Smooth muscle cell (in vitro differentiated cells): ENCODE measurements around the gene PMFBP1. TPM values are rescaled to one million over a fixed set of nuclear protein-coding genes. Genes with fewer than 3 reads are reported as not detected.

Experiments
- DNase-seq: peaks from one replicate; lab custom pipeline; 2025; ENCODE audit not compliant: unreplicated experiment; lab: John Stamatoyannopoulos, UW
- H2AFZ ChIP-seq: fragments of 200-600 bp; sonication (generic); 2 replicates; pipeline ENCODE4 v1.6.0; 2016; ENCODE audit warnings: antibody characterized with exemption, low read depth, mild to moderate bottlenecking
- H3F3A ChIP-seq: fragments of 200-600 bp; sonication (generic); 2 replicates; pipeline ENCODE4 v1.6.0; 2017; ENCODE audit warnings: antibody characterized with exemption, low read depth
- H3K27ac ChIP-seq: fragments of 200-600 bp; sonication (generic); 2 replicates; pipeline ENCODE4 v1.5.1; 2016; ENCODE audit warnings: low read depth, mild to moderate bottlenecking
- H3K27me3 ChIP-seq: fragments of 200-600 bp; sonication (generic); 2 replicates; pipeline ENCODE4 v1.6.1; 2016; ENCODE audit warnings: low read depth, mild to moderate bottlenecking
- H3K36me3 ChIP-seq: fragments of 200-600 bp; sonication (generic); 2 replicates; pipeline ENCODE4 v1.5.1; 2016; ENCODE audit warnings: low read depth
- H3K4me1 ChIP-seq: fragments of 200-600 bp; sonication (generic); 2 replicates; pipeline ENCODE4 v1.5.1; 2016; ENCODE audit warnings: low read depth
- H3K4me2 ChIP-seq: fragments of 200-600 bp; sonication (generic); 2 replicates; pipeline ENCODE4 v1.6.0; 2016; ENCODE audit warnings: mild to moderate bottlenecking
- H3K4me3 ChIP-seq: fragments of 200-600 bp; sonication (generic); 2 replicates; pipeline ENCODE4 v1.5.1; 2016; ENCODE audit warnings: mild to moderate bottlenecking
- H3K79me2 ChIP-seq: fragments of 200-600 bp; sonication (generic); 2 replicates; pipeline ENCODE4 v1.6.0; 2016; ENCODE audit warnings: low read depth, mild to moderate bottlenecking
- H3K9ac ChIP-seq: fragments of 200-600 bp; sonication (generic); 2 replicates; pipeline ENCODE4 v1.6.0; 2016; ENCODE audit warnings: low read depth
- H3K9me3 ChIP-seq: fragments of 200-600 bp; sonication (generic); replicated peaks from 2 replicates; pipeline ENCODE4 v1.5.1; 2016; ENCODE audit warnings: low read depth
- H4K20me1 ChIP-seq: fragments of 200-600 bp; sonication (generic); 2 replicates; pipeline ENCODE4 v1.6.0; 2016; ENCODE audit warnings: low read depth
- WGBS: methylation state at CpG from one replicate; pipeline ENCODE4 v1.1.7; 2016; ENCODE audit warnings: low lambda C conversion rate; 5-methylcytosine and 5-hydroxymethylcytosine counted together
- polyA plus RNA-seq: library from polyadenylated mRNA; unstranded; fragments of >200 nt; fragmentation: Nextera tagmentation; extraction: Ambion mirVana; gene quantifications from 2 replicates; pipeline ENCODE4 v1.2.1, GENCODE V29; 2016
- total RNA-seq: library from RNA; depleted of rRNA; stranded (reverse); fragments of >200 nt; gene quantifications from 2 replicates; pipeline ENCODE4 v1.2.3, GENCODE V29; 2014
- TF ChIP-seq, protein P1 (sequence below): fragments of 200-600 bp; sonication (generic); IDR thresholded peaks from 2 replicates; pipeline ENCODE4 v1.5.1; 2017; ENCODE audit warnings: borderline replicate concordance, mild to moderate bottlenecking, antibody characterized with exemption; ENCODE audit not compliant: insufficient read depth, poor library complexity, severe bottlenecking

PMFBP1 gene
- total and polyA plus RNA-seq, 2 experiments from 2014 or later: 0.31 to 0.80 TPM

- WGBS: 76% methylated on average over 8 of the region's 8 CpGs
- H3K4me3 ChIP-seq: no peak overlapping the region
- H3F3A ChIP-seq: no peaks in the 10 kb centered on the region
- no peak overlapping the region for H3K9ac ChIP-seq
- H3K36me3 ChIP-seq: no peaks in the 10 kb centered on the region
- no peak overlapping the region for H3K27ac ChIP-seq
- DNase-seq: no peak
- H3K27me3 ChIP-seq: no peaks in the 10 kb centered on the region
- H4K20me1 ChIP-seq: no peaks in the 10 kb centered on the region
- H3K9me3 ChIP-seq: no peaks in the 10 kb centered on the region
- TF ChIP-seq, protein P1, sequence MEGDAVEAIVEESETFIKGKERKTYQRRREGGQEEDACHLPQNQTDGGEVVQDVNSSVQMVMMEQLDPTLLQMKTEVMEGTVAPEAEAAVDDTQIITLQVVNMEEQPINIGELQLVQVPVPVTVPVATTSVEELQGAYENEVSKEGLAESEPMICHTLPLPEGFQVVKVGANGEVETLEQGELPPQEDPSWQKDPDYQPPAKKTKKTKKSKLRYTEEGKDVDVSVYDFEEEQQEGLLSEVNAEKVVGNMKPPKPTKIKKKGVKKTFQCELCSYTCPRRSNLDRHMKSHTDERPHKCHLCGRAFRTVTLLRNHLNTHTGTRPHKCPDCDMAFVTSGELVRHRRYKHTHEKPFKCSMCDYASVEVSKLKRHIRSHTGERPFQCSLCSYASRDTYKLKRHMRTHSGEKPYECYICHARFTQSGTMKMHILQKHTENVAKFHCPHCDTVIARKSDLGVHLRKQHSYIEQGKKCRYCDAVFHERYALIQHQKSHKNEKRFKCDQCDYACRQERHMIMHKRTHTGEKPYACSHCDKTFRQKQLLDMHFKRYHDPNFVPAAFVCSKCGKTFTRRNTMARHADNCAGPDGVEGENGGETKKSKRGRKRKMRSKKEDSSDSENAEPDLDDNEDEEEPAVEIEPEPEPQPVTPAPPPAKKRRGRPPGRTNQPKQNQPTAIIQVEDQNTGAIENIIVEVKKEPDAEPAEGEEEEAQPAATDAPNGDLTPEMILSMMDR: no peak
- H3K79me2 ChIP-seq: no peaks in the 10 kb centered on the region
- no peaks in the 10 kb centered on the region for H3K4me1 ChIP-seq
- H2AFZ ChIP-seq: no peak overlapping the region
- H3K4me2 ChIP-seq: no peak overlapping the region
Observed at GRCh38 chr16:72149676-72150464, 22.1 kb downstream of the PMFBP1 start.

DNA sequence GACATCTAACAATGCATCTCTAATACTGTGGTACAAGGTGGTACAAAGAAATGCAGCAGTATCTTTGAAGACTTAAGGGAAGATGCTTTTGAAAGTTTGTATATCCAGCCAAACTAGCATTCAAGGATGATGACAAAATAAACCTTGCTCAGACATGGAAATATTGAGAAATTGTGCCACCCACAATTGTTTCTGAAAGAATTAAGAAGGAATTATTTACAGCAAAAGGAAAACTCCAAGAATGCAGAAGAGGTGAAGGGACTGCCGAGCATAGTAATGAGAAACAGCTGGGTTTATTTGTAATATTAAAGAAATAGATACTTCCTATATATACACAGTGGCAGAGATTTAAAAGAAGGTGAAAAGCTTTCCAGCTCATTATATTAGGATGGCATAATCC, 29.5 kb downstream of the PMFBP1 start:
- Histone ChIP-seq H3K4me2 (no peak overlapping the region), H3K9me3 (no peaks in the 10 kb centered on the region), H3K4me3 (no peak overlapping the region), H3K9ac (no peak overlapping the region), H3K27me3 (no peaks in the 10 kb centered on the region), H4K20me1 (no peaks in the 10 kb centered on the region), H3K36me3 (no peaks in the 10 kb centered on the region), H3K79me2 (no peaks in the 10 kb centered on the region), H3K4me1 (no peaks in the 10 kb centered on the region), H3K27ac (no peak overlapping the region), H3F3A (no peaks in the 10 kb centered on the region), H2AFZ (no peak overlapping the region)
- DNase-seq: no peak
- TF ChIP-seq, protein P1: no peak
- WGBS: 58% methylated on average over 1 of the region's 1 CpG

DNA sequence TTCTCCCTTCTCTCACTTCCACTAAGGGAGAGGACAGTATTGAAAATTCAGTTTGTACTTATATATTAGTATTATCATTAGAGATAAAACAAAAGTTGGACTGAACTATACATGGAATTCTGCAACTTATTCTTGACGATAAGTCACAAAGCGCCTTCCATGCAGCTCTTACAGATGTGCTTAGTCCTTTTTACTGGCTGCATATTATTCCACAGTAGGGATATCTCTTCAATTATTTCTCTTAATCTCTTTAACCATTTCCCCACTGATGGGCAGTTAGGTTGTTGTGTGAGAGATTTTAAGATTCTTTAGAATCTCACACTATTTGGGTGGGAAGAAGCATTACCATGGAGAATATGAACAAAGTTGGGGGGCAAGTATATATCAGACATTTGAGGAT, 32.0 kb downstream of the PMFBP1 start:
- no peak for DNase-seq
- Histone ChIP-seq H3F3A (no peaks in the 10 kb centered on the region), H3K9me3 (no peaks in the 10 kb centered on the region), H3K4me3 (no peak overlapping the region), H3K27ac (no peak overlapping the region), H2AFZ (no peak overlapping the region), H3K79me2 (no peaks in the 10 kb centered on the region), H3K27me3 (no peaks in the 10 kb centered on the region), H3K9ac (no peak overlapping the region), H3K4me1 (no peaks in the 10 kb centered on the region), H3K4me2 (no peak overlapping the region), H3K36me3 (no peaks in the 10 kb centered on the region), H4K20me1 (no peaks in the 10 kb centered on the region)
- 97% methylated on average over 2 of the region's 2 CpGs for WGBS
- TF ChIP-seq, protein P1: no peak
